GM12892 (cell line): ENCODE measurements around the gene RAB13.

Experiments
- DNase-seq: peaks from one replicate; pipeline ENCODE4 v3.0.0; 2011; ENCODE audit not compliant: insufficient read length
- FAIRE-seq: peaks from 2 replicates; lab custom pipeline; 2011; peaks lifted over from hg19 to GRCh38; lab: Jason Lieb, UNC
- POLR2A ChIP-seq: IDR thresholded peaks from 2 replicates; pipeline ENCODE4 v1.6.1; 2011; ENCODE audit warnings: low read depth, low read length, control low read depth
- POLR2AphosphoS5 ChIP-seq: IDR thresholded peaks from 2 replicates; pipeline ENCODE4 v1.6.1; 2011; ENCODE audit warnings: low read depth, low read length, control low read depth
- TAF1 ChIP-seq: IDR thresholded peaks from 2 replicates; pipeline ENCODE4 v1.6.1; 2011; ENCODE audit warnings: low read depth, mild to moderate bottlenecking, control low read depth, low read length, borderline replicate concordance

RAB13 gene

DNA sequence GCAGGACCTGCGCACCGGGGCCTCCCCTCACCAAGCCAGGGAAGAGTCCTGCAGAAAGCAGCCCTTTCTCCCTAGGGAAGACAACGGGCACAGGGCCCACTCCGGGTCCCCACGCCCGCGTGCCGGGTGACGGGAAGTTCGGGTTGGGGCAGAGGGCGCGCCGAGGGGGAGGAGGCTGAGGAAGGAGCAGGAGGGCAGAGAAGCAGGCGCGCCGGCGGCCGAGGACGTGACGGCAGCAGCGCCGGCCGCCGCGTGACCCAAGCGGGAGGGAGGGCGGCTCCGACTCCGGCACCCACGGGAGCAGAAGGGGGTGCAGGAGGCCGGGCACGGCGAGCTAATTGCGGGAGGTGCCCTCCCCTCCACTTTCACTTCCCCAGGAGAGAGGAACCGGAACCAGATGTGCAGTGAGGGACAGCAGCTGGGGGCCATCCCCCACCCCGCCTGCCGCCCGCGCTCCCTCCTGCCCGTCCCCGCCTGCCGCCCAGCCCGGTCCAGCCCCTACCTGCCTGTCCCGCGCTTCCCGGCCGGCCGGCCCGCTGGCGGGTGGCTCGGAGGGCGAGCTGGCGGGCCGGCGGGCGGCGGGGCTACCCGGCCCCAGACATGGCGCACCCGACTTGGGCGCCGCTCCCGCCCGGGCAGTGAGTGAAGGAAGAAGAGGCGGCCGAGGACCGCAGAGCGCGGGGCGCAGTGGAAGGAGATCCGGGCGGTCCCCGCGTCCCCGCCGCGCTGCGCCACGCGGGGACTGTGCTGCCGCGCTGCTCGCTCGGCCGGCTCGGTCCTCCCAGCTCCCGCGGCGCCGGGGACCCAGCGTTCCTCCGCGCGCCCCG, 40.1 kb downstream of the RAB13 start:
- FAIRE-seq (peak; percentile 98), DNase-seq (peak; percentile 95)

DNA sequence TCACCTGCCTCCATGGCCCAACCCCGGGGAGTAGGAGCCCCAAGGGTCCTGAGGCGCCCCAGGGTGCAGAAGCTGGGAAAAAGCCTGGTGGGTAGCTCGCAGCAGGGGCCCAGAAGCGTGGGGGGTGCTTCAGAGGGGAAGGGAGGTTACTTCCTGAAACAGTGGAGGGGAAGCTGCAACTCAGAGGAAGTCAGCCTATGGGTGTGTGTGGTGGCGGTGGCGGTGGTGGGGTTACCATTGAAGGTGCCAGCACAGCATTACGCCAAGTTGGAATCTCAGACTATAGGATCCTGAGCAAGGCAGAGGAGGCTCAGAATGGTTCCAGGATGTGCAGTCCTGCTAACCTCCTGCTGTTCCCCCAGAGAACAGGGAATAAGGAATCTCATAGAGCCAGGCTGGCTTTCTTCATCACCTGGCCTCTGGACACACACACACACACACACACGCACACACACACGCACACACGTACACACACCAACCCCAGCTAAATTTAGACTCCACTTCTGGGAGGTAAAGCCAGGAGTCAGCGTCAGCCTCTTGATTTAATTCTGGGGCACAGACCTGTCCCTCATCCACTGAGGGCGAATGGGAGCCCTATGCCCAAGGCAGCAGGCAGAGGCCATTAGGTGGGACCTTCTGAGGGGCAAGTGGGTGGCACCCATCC, 40.9 kb downstream of the RAB13 start:
- peak; percentile 76 for DNase-seq
- FAIRE-seq, result no peak
- TF ChIP-seq TAF1 (no peak), POLR2A (peak; percentile 58), POLR2AphosphoS5 (no peak)

More for the DNA sequence above, 40.1 kb downstream of the RAB13 start:
- no peak for TF ChIP-seq TAF1
- TF ChIP-seq POLR2A, result peak; percentile 71; the same call in 1 of the 2 replicates
- TF ChIP-seq POLR2AphosphoS5, result peak; percentile 85

DNA sequence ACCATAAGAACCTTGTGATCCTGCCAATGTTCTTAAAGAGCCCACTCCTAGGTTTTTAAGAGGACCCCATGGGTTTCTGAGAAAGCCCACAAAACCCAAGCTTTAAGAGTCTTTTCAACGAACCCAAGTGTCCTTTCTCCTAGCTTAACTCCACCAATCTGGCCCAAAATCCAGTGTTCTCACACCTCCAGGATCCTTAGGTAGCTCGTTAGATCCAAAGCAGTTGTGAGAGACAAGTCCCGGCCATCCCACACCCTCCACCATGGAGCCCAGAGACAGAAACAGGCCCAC, 41.4 kb downstream of the RAB13 start:
- TF ChIP-seq POLR2A (no peak), POLR2AphosphoS5 (no peak), TAF1 (no peak)
- DNase-seq (no peak), FAIRE-seq (no peak)

DNA sequence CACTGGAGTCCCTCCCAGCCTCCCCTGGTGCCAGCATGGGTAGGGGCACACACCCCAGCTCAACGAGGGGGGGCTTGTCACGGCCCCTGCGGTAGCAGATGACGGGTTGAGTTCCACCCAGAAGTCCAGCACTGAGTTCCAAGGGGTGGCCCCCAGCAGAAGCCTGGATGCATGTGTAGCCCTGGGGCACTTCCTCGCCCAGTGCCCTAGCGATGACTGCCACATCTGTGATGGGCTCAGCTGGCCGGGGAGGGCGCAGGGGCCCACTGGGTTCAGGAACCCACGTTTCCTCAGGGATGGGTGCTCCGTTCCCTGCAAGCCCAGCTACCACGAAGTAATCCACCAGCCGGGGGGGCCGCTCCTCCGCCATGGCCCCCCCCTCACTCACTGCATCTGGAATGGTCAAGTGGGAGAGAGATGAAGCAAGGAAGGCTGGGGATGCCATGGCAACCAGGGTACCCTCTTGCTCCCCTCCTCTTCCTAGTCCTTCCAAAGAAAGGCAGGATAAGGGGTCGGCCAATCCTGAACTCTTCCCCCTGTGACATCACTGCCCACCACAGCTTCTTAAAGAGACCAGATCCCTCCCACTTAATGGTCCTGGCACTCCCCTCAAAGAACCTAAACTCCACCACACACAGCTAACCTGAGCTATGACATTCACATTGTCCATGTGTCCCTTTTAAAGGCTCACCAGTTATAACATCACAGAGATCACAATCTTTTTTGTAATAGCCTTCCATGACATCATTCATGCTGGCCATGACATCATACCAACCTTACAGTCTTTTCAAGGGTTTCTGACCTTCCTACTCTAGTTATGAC, 41.9 kb downstream of the RAB13 start:
- no peak for DNase-seq
- FAIRE-seq, result peak; percentile 85
- TF ChIP-seq POLR2AphosphoS5, result no peak
- TF ChIP-seq POLR2A, result no peak
- no peak for TF ChIP-seq TAF1

DNA sequence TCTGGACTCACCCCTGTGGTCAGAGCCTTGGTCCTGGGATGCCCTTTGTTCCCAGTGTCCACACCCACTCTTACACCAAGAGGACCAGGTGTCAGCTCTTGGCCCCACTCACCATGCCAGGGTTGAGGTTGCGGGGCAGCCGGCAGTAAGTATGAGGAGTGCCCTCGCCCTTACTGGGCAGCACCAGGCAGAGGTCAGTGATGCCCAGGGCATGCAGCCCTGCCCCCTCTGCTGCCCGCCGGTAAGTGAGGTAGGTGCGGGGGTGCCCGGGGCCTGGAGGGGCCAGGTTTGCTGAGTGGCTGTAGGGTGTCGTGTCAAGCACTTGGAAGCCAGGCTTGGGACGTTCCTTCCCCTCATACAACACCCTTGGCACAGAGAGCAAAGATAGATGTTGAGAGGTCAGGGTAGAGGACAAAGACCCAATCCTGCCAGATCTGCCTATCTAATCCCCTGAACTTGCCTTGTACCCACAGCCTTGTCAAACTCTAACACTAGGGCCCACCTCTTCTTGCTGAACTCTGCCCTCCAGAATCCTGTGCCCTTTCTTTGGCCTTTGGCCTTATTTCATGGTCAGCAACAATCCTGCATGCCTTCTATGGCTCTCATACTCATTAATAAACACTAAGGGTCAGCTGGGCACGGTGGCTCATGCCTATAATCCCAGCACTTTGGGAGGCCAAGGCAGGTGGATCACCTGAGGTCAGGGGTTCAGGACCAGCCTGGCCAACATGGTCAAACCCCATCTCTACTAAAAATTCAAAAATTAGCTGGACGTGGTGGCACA, 43.2 kb downstream of the RAB13 start:
- DNase-seq (no peak), FAIRE-seq (no peak)
- TF ChIP-seq POLR2AphosphoS5 (peak; percentile 41; the same call in 1 of the 2 replicates), POLR2A (no peak)

DNA sequence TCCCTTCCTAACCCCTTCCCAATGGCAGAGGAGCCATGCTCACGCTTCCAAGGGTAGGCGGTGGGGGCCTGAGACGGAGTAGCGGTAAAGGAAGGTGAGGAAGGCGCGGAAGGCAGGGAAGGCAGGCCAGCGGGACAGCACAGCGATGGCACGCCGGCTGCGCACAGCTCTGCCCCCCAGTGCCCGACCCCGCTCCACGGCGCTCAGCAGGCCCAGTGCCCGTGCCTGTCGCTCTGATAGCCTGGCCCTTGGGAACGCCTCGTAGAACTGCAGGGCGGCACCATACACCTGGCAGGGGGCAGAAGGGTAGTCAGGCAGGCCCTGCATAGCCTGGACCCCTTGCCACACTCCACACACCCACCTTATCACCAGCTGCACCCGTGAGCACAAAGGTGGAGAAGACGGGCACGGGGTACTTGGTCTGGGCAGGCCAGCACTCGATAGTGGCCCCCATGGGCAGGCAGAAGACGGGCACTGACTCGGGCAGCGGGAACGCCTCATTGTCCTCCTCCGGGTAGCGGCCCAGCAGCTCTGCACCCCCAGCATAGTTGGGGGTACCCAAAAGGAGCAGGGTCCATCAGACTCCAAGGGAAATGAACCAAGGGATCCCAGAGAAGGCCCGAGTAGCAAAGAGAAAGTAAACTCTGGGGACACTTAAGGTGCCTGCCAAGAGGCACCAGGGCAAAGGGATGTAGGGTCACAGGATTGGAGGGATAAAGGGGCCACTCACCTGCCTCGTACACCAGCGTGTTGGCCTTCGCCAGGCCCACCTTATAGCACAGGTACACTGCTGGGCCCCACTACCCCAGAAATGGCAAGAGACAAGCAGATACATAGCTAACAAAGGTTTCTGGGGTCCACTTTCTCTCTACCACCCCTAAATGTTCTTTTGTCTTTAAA, 44.1 kb downstream of the RAB13 start:
- no peak for TF ChIP-seq POLR2AphosphoS5
- TF ChIP-seq POLR2A, result no peak; the same call in 1 of the 2 replicates
- TF ChIP-seq TAF1, result no peak
- FAIRE-seq, result no peak
- no peak for DNase-seq

DNA sequence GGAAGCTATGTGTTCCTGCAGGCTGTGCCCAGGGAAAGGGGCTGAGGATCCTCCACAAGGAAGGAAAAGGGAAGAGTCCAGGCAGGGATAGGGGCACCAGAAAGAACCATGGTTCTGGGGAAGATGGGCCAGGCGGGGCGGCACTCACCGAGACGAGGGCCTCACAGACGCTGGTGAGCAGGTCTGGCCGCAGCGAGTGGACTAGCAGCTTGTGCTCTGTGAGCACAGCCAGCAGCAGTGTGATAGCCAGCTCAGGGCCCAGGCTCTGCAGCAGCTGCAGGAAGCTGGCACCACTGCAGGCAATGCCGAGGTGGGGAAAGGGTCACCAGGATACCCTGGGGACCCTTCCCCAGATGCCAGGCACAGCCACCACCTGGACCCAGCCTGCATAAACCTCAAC, 45.4 kb downstream of the RAB13 start:
- DNase-seq (no peak), FAIRE-seq (no peak)
- TF ChIP-seq POLR2AphosphoS5, result no peak
- TF ChIP-seq POLR2A, result no peak
- no peak for TF ChIP-seq TAF1

DNA sequence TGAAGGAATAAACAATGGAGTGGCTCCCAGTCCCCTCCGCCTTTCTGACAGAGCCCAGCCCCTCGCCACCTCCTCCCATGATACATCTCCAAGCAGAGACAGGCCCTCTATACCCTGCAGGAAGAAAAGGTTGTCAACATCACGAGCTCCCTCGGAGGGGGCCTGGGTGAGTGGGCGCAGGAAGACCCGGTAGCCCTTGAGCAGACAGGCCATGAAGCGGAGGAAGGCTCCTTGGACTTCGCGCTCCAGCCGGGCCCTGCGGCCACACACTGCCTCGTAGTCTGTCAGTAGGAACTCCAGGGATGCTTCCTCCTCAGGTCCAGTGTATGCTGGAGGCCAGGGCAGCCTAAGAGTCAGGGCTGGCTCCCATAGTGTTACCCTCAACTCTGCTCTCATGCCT, 46.7 kb downstream of the RAB13 start:
- TF ChIP-seq POLR2AphosphoS5, result no peak
- FAIRE-seq (peak; percentile 21), DNase-seq (no peak)

DNA sequence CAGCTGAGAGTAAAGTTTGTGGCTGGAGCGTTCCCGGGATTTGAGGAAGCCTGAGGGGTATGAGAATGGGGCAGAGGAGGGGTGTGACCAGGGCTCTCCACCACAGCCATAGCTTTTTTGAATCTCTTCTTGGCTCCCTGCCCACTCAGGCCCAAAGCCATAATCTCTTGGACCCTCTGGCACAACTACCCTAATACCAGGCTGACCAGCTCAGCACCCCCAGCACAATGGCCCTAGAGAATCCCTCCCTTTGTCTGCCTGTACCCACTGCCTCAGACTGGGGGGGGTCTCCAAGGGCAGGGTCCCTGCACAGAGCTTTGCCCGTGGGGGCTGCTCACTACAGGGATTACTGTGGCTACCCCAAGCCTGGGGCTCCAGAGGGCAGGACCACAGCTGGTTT, 47.1 kb downstream of the RAB13 start:
- no peak for FAIRE-seq
- TF ChIP-seq TAF1 (no peak), POLR2A (no peak), POLR2AphosphoS5 (no peak)

DNA sequence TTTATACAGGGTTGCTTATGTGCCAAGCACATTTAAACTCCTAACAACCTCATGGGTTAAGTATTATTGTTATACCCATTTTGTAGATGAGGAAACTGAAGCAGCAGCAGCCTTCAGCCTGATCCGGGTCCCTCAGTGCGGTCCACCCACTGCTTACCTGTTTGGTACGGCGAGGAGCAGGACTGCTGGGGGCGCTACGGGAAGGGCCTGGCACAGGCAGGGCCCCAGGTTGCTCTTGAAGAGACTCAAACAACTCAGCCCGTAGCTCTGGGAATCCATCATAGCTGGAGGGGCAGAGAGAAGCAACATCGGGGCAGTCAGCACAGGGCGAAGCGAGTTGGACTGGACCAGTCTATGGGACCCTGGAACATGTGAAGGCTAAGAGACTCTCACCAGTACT, 48.8 kb downstream of the RAB13 start:
- FAIRE-seq (no peak), DNase-seq (no peak)
- no peak for TF ChIP-seq POLR2A
- TF ChIP-seq POLR2AphosphoS5, result no peak
- no peak for TF ChIP-seq TAF1

More for the DNA sequence above, 47.1 kb downstream of the RAB13 start:
- DNase-seq, result no peak
